ENCODE results near the gene ZNF292. TPM values are rescaled to one million over a fixed set of nuclear protein-coding genes. Genes with fewer than 3 reads are reported as not detected.

ZNF292 gene
- total RNA-seq, 4 donors from 2014 or later, result 18.5 to 61.8 (median 42.4) TPM

GRCh38 chr6:87164004-87164403 is 8.6 kb downstream of the ZNF292 start:
- Histone ChIP-seq H3K27me3 (no peaks in the 10 kb centered on the region), H3K4me1 (peaks cover 0 to 54% (median 3%) of the 10 kb centered on the region in 4 donors), H3K36me3 (no peaks in the 10 kb centered on the region), H3K4me3 (no peak overlapping the region), H3K9me3 (no peaks in the 10 kb centered on the region), H3K27ac (no peak overlapping the region)
- WGBS, 2 donors (ENCODE audit: low coverage in 1 of 2), result 91 to 92% methylated on average over 4 of the region's 4 CpGs
- no peak for DNase-seq
- TF ChIP-seq POLR2AphosphoS5 (IDR thresholded peaks at IDR 0.05) (no peak), EP300 (IDR thresholded peaks at IDR 0.05; ENCODE audit: low read depth) (no peak), POLR2A (IDR thresholded peaks at IDR 0.05) (no peak), CTCF (IDR thresholded peaks at IDR 0.05) (no peak)
- in situ Hi-C loops (cut with MboI; ENCODE audit: low pct_ligation_motif_present in 1 of 4, low pct_unique_long_range_greater_than_20kb in 1 of 4, low sequenced_read_pairs in 3 of 4), result no loop called here
- intact Hi-C loops (cut with DNase I; ENCODE audit: low total_unique reads), result no loop called here

- TF ChIP-seq POLR2A (IDR thresholded peaks at IDR 0.05), result no peak
- no peak for TF ChIP-seq EP300 (IDR thresholded peaks at IDR 0.05; ENCODE audit: low read depth)
- TF ChIP-seq CTCF (IDR thresholded peaks at IDR 0.05), result no peak
Measured at GRCh38 chr6:87164506-87164905, 9.1 kb downstream of the ZNF292 start.

GRCh38 chr6:87165185-87165584 is 9.8 kb downstream of the ZNF292 start:
- no peaks in the 10 kb centered on the region for H3K9me3 ChIP-seq
- in situ Hi-C loops (cut with MboI; ENCODE audit: low pct_ligation_motif_present in 1 of 4, low pct_unique_long_range_greater_than_20kb in 1 of 4, low sequenced_read_pairs in 3 of 4) (no loop called here), intact Hi-C loops (cut with DNase I; ENCODE audit: low total_unique reads) (no loop called here)
- H3K27ac ChIP-seq, result no peak overlapping the region
- H3K4me3 ChIP-seq, result no peak overlapping the region
- no peak for DNase-seq
- peaks cover 0 to 55% (median 4%) of the 10 kb centered on the region in 4 donors for H3K4me1 ChIP-seq
- no peak for TF ChIP-seq EP300 (IDR thresholded peaks at IDR 0.05; ENCODE audit: low read depth)
- no peak for TF ChIP-seq CTCF (IDR thresholded peaks at IDR 0.05)
- no peak for TF ChIP-seq POLR2A (IDR thresholded peaks at IDR 0.05)
- no peak for TF ChIP-seq POLR2AphosphoS5 (IDR thresholded peaks at IDR 0.05)
- H3K36me3 ChIP-seq, result no peaks in the 10 kb centered on the region
- WGBS, 2 donors (ENCODE audit: low coverage in 1 of 2), result 77 to 82% methylated on average over 2 of the region's 2 CpGs
- no peaks in the 10 kb centered on the region for H3K27me3 ChIP-seq

More at GRCh38 chr6:87164506-87164905, 9.1 kb downstream of the ZNF292 start:
- Histone ChIP-seq H3K4me3 (no peak overlapping the region), H3K9me3 (no peaks in the 10 kb centered on the region), H3K4me1 (peaks cover 0 to 52% (median 4%) of the 10 kb centered on the region in 4 donors), H3K27me3 (no peaks in the 10 kb centered on the region), H3K27ac (no peak overlapping the region), H3K36me3 (no peaks in the 10 kb centered on the region)
- WGBS, 2 donors (ENCODE audit: low coverage in 1 of 2), result 90 to 92% methylated on average over 7 of the region's 7 CpGs
- no peak for DNase-seq
- intact Hi-C loops (cut with DNase I; ENCODE audit: low total_unique reads), result no loop called here
- in situ Hi-C loops (cut with MboI; ENCODE audit: low pct_ligation_motif_present in 1 of 4, low pct_unique_long_range_greater_than_20kb in 1 of 4, low sequenced_read_pairs in 3 of 4), result no loop called here

GRCh38 chr6:87171938-87172633 is 16.7 kb downstream of the ZNF292 start:
- Histone ChIP-seq H3K27ac (no peak overlapping the region), H3K27me3 (no peaks in the 10 kb centered on the region), H3K4me1 (peaks cover 0 to 54% (median 11%) of the 10 kb centered on the region in 4 donors), H3K9me3 (no peaks in the 10 kb centered on the region), H3K4me3 (no peak overlapping the region), H3K36me3 (no peaks in the 10 kb centered on the region)
- intact Hi-C loops (cut with DNase I; ENCODE audit: low total_unique reads) (no loop called here), in situ Hi-C loops (cut with MboI; ENCODE audit: low pct_ligation_motif_present in 1 of 4, low pct_unique_long_range_greater_than_20kb in 1 of 4, low sequenced_read_pairs in 3 of 4) (no loop called here)
- TF ChIP-seq POLR2AphosphoS5 (IDR thresholded peaks at IDR 0.05) (no peak), EP300 (IDR thresholded peaks at IDR 0.05; ENCODE audit: low read depth) (no peak), POLR2A (IDR thresholded peaks at IDR 0.05) (no peak), CTCF (IDR thresholded peaks at IDR 0.05) (no peak)
- WGBS, 2 donors (ENCODE audit: low coverage in 1 of 2), result 96% methylated on average over 2 of the region's 2 CpGs; no CpG with 5 or more reads in 1 of the 2 donors
- no peak for DNase-seq
